HG02981 (cell line): Measurements from ENCODE around the gene GTF2F2.

Experiments used
- ATAC-seq: cut with Tn5 transposase; IDR thresholded peaks from one replicate; pipeline ENCODE4 v1.9.1; 2021; ENCODE audit warnings: mild to moderate bottlenecking, moderate library complexity; ENCODE audit not compliant: unreplicated experiment

Gene GTF2F2

DNA sequence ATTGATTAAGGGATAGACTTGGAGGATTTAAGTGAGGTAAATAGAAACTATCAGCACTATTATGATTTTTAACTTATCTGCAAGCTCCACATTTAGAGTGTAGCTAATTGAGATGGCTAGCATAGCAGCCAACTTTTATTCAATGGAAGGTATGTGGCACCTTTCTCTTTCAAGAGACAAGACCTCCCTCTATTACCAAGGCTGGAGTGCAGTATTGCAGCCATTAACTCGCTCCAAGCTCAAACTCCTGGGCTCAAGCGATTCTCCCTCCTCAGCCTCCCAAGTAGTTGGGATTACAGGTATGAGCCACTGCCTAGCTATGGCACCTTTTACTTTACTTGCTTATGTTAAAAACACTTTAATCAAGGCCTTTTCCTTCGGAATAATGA is 212.5 kb downstream of the GTF2F2 start:
- ATAC-seq = no peak

DNA sequence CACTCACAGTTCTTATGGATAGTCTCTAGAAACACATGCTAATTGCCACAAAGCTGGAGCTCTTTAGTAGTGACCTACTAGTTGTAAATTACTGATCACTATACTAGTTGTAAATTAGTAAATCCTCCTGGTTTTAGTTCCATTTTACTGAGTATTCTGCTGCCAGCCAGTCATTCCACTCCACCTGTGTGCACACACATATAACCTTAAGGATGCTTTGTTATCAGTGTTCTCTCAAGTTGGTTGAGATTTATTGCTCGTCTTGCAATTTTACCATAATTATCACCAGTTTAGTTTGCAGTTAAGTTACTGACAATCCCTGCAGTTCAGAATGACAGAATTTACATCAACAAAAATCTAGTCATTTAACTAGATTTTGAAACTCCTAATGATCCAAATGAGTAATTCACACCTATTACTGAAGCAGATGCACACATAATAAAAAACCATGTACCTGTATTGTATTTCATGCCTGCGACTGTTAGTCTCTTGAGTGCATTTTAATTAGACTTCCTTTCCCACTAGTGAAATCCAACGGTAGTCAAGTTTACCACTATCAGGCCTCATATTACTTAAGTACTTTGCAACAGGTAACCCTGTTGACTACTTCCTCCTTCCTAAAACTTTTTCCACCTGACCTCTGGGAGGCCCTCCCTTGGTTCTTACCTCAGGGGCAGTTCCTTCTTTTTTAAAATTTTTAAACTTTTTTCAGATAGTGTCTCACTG is 213.1 kb downstream of the GTF2F2 start:
- ATAC-seq = no peak
